Activated CD4-positive, CD25-positive, alpha-beta regulatory T cell treated with anti-CD3 and anti-CD28 coated beads, Interleukin-2, amount 50 U/mL, for 72 hours (primary cell): ENCODE results near the gene CPLX4.

Source experiments
- DNase-seq: peaks from one replicate; pipeline ENCODE4 v3.0.0; 2021

CPLX4 gene

GRCh38 chr18:59318460-59319050 lies at the start of gene CPLX4:
TSS of gene CPLX4 (minus strand) at chr18:59318649. CDS start at chr18:59318462, 187 bp downstream.
- DNase-seq: no peak

- no peak for DNase-seq
Measured at GRCh38 chr18:59360381-59360780, 41.9 kb upstream of the CPLX4 start.

GRCh38 chr18:59359576-59359952 lies 41.1 kb upstream of the CPLX4 start:
- no peak for DNase-seq

GRCh38 chr18:59358712-59359575 lies 40.5 kb upstream of the CPLX4 start, which contains the start of gene LMAN1:
TSS of gene LMAN1 (minus strand) at chr18:59359265. CDS start at chr18:59359244, 21 bp downstream.
- DNase-seq: peak; percentile 95

GRCh38 chr18:59358414-59358711 lies 39.9 kb upstream of the CPLX4 start:
- DNase-seq: no peak

- no peak for DNase-seq
Measured at GRCh38 chr18:59357928-59358327, 39.5 kb upstream of the CPLX4 start.

- no peak for DNase-seq
Measured at GRCh38 chr18:59354731-59355130, 36.3 kb upstream of the CPLX4 start.

- DNase-seq: no peak
Measured at GRCh38 chr18:59353079-59353680, 34.7 kb upstream of the CPLX4 start.

GRCh38 chr18:59352250-59352855 lies 33.9 kb upstream of the CPLX4 start:
- no peak for DNase-seq

- DNase-seq: no peak
Measured at GRCh38 chr18:59345556-59345955, 27.1 kb upstream of the CPLX4 start.

GRCh38 chr18:59344996-59345395 lies 26.5 kb upstream of the CPLX4 start:
- DNase-seq: no peak

GRCh38 chr18:59343926-59344325 lies 25.5 kb upstream of the CPLX4 start:
- DNase-seq: no peak

GRCh38 chr18:59340817-59341216 lies 22.4 kb upstream of the CPLX4 start:
- no peak for DNase-seq

GRCh38 chr18:59340312-59340711 lies 21.9 kb upstream of the CPLX4 start:
- DNase-seq: no peak

GRCh38 chr18:59332986-59333385 lies 14.5 kb upstream of the CPLX4 start:
- no peak for DNase-seq

- no peak for DNase-seq
Measured at GRCh38 chr18:59328683-59329082, 10.2 kb upstream of the CPLX4 start.

- DNase-seq: no peak
Measured at GRCh38 chr18:59325965-59326364, 7.5 kb upstream of the CPLX4 start.

GRCh38 chr18:59324623-59324971 lies 6.1 kb upstream of the CPLX4 start:
- DNase-seq: no peak

GRCh38 chr18:59323931-59324622 lies 5.6 kb upstream of the CPLX4 start:
- no peak for DNase-seq

- no peak for DNase-seq
Measured at GRCh38 chr18:59311631-59312030, 6.8 kb downstream of the CPLX4 start.

- no peak for DNase-seq
Measured at GRCh38 chr18:59308938-59309260, 9.6 kb downstream of the CPLX4 start.

GRCh38 chr18:59308248-59308937 lies 10.1 kb downstream of the CPLX4 start:
- peak; percentile 79 for DNase-seq

GRCh38 chr18:59306640-59307039 lies 11.8 kb downstream of the CPLX4 start:
- no peak for DNase-seq
